Measurements from ENCODE around the gene EID1.
"Not testable (repeated sequence)": the region's sequence is repeated elsewhere in the genome, so short reads cannot be mapped to it uniquely, and the experiment has no call there.

Gene EID1

GRCh38 chr15:48871542-48871941, 6.4 kb upstream of the EID1 start:
- DNase-seq = no peak

GRCh38 chr15:48872632-48873031, 5.3 kb upstream of the EID1 start:
- DNase-seq = no peak

- DNase-seq = no peak
Measured at GRCh38 chr15:48875241-48875960, 2.5 kb upstream of the EID1 start.

- no peak for DNase-seq
Measured at GRCh38 chr15:48876057-48876456, 1.9 kb upstream of the EID1 start.

GRCh38 chr15:48880070-48880634, 2.2 kb downstream of the EID1 start:
- DNase-seq = no peak

- DNase-seq = no peak
Measured at GRCh38 chr15:48883699-48884098, 5.8 kb downstream of the EID1 start.

GRCh38 chr15:48887144-48887543, 9.2 kb downstream of the EID1 start:
- no peak for DNase-seq

GRCh38 chr15:48888191-48888590, 10.3 kb downstream of the EID1 start:
- no peak for DNase-seq

GRCh38 chr15:48888836-48889235, 10.9 kb downstream of the EID1 start:
- DNase-seq = no peak

GRCh38 chr15:48889925-48890324, 12.0 kb downstream of the EID1 start:
- DNase-seq = no peak

- no peak for DNase-seq
Measured at GRCh38 chr15:48890375-48890972, 12.5 kb downstream of the EID1 start.

GRCh38 chr15:48891232-48891765, 13.4 kb downstream of the EID1 start:
- DNase-seq = no peak

GRCh38 chr15:48893311-48893710, 15.4 kb downstream of the EID1 start:
- DNase-seq = no peak

GRCh38 chr15:48896869-48897814, 19.2 kb downstream of the EID1 start:
- DNase-seq = no peak

GRCh38 chr15:48898032-48898431, 20.1 kb downstream of the EID1 start:
- DNase-seq = no peak

GRCh38 chr15:48898446-48898845, 20.5 kb downstream of the EID1 start:
- no peak for DNase-seq

- DNase-seq = no peak
Measured at GRCh38 chr15:48899793-48900192, 21.9 kb downstream of the EID1 start.

GRCh38 chr15:48904758-48905157, 26.8 kb downstream of the EID1 start:
- no peak for DNase-seq

- DNase-seq = no peak
Measured at GRCh38 chr15:48905216-48905615, 27.3 kb downstream of the EID1 start.

GRCh38 chr15:48905847-48906246, 27.9 kb downstream of the EID1 start:
- no peak for DNase-seq

GRCh38 chr15:48909313-48909712, 31.4 kb downstream of the EID1 start:
- not testable (repeated sequence) for DNase-seq

GRCh38 chr15:48910554-48910953, 32.6 kb downstream of the EID1 start:
- not testable (repeated sequence) for DNase-seq

GRCh38 chr15:48913141-48913540, 35.2 kb downstream of the EID1 start:
- no peak for DNase-seq

Measured in NCI-H510A (cell line).